Skeletal muscle satellite cell (primary cell): ENCODE results near the gene MAN2A2.
"Not testable (repeated sequence)": the region's sequence is repeated elsewhere in the genome, so short reads cannot be mapped to it uniquely, and the experiment has no call there.

ENCODE experiments used
- H3K27me3 ChIP-seq: 2 replicates; pipeline ENCODE4 v1.7.0; 2013; ENCODE audit warnings: low read length; ENCODE audit not compliant: control insufficient read depth, insufficient read depth
- H3K36me3 ChIP-seq: 2 replicates; pipeline ENCODE4 v1.7.0; 2013; ENCODE audit warnings: mild to moderate bottlenecking, control low read depth, low read length; ENCODE audit not compliant: insufficient read depth
- H3K4me1 ChIP-seq: 2 replicates; pipeline ENCODE4 v1.7.0; 2013; ENCODE audit warnings: low read length; ENCODE audit not compliant: control insufficient read depth, insufficient read depth
- H3K4me2 ChIP-seq: 2 replicates; pipeline ENCODE4 v1.7.0; 2013; ENCODE audit warnings: mild to moderate bottlenecking, low read length
- H3K4me3 ChIP-seq: 2 replicates; pipeline ENCODE4 v1.7.0; 2013; ENCODE audit warnings: low read length
- H3K9ac ChIP-seq: 2 replicates; pipeline ENCODE4 v1.7.0; 2013; ENCODE audit warnings: mild to moderate bottlenecking, low read depth, low read length, moderate library complexity
- H3K9me3 ChIP-seq: replicated peaks from 2 replicates; pipeline ENCODE4 v1.7.0; 2013; ENCODE audit warnings: mild to moderate bottlenecking, control low read depth, low read length

Gene MAN2A2

GRCh38 chr15:90917569-90917968, 14.5 kb downstream of the MAN2A2 start:
- H3K9ac ChIP-seq, result no peak overlapping the region
- no peaks in the 10 kb centered on the region for H3K4me1 ChIP-seq
- no peaks in the 10 kb centered on the region for H3K27me3 ChIP-seq
- no peaks in the 10 kb centered on the region for H3K9me3 ChIP-seq
- no peak overlapping the region for H3K4me3 ChIP-seq
- no peak overlapping the region for H3K4me2 ChIP-seq
- H3K36me3 ChIP-seq, result peaks cover 51% of the 10 kb centered on the region

GRCh38 chr15:90918034-90918788, 15.1 kb downstream of the MAN2A2 start:
- Histone ChIP-seq H3K27me3 (no peaks in the 10 kb centered on the region), H3K4me1 (no peaks in the 10 kb centered on the region), H3K36me3 (peaks cover 46% of the 10 kb centered on the region), H3K4me2 (no peak overlapping the region), H3K9ac (no peak overlapping the region), H3K9me3 (no peaks in the 10 kb centered on the region), H3K4me3 (no peak overlapping the region)

- Histone ChIP-seq H3K36me3 (peaks cover 46% of the 10 kb centered on the region), H3K27me3 (no peaks in the 10 kb centered on the region), H3K9ac (no peak overlapping the region), H3K4me2 (no peak overlapping the region), H3K4me3 (no peak overlapping the region), H3K9me3 (no peaks in the 10 kb centered on the region), H3K4me1 (no peaks in the 10 kb centered on the region)
Observed at GRCh38 chr15:90918835-90919234, 15.7 kb downstream of the MAN2A2 start.

DNA sequence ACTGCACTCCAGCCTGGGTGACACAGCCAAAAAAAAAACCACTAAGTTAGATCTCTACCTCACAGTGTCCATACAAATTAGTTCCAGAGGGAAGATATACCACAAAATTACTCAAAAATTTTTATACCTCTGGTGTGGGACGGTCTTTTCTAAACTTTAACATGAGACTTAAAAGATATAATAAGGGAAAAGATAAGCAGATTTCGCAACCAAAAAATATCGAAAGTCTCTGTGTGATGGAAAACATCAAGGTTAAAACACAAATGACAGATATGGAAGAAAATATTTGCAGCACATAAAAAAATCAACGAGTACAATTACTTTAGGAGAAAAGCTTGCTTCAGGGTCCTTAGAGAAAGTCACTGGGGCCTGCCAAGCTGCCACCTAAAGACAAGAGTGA, 18.8 kb downstream of the MAN2A2 start:
- Histone ChIP-seq H3K4me2 (no peak overlapping the region), H3K9ac (no peak overlapping the region), H3K36me3 (peaks cover 35% of the 10 kb centered on the region), H3K27me3 (no peaks in the 10 kb centered on the region), H3K4me3 (no peak overlapping the region), H3K4me1 (no peaks in the 10 kb centered on the region), H3K9me3 (no peaks in the 10 kb centered on the region)

DNA sequence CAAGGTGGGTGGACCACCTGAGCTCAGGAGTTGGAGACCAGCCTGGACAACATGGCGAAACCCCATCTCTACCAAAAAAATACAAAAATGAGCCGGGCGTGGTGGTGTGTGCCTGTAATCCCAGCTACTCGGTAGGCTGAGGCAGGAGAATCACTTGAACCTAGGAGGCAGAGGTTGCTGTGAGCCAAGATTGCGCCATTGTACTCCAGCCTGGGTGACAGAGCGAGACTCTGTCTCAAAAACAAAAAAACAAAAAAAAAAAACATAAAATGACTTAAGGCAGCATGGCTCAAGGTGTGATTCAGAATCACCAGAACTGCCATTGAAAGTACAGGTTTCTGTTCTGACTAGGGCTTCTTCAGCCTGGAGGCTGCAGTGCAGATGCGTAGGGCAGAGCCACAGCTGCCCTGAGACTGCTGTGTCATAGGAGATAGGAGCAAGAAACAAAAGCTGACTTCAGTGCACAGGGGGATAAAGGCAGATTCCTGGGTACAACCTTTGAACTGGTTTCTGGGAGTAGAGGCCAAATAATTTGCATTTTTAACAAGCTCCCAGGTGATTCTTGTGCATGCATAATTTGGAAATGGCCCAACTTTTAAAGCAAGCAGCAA, 19.7 kb downstream of the MAN2A2 start:
- not testable (repeated sequence) for H3K4me1 ChIP-seq, H3K4me2 ChIP-seq, H3K4me3 ChIP-seq, H3K27me3 ChIP-seq, H3K9ac ChIP-seq, H3K9me3 ChIP-seq
- peaks cover 27% of the 10 kb centered on the region for H3K36me3 ChIP-seq

DNA sequence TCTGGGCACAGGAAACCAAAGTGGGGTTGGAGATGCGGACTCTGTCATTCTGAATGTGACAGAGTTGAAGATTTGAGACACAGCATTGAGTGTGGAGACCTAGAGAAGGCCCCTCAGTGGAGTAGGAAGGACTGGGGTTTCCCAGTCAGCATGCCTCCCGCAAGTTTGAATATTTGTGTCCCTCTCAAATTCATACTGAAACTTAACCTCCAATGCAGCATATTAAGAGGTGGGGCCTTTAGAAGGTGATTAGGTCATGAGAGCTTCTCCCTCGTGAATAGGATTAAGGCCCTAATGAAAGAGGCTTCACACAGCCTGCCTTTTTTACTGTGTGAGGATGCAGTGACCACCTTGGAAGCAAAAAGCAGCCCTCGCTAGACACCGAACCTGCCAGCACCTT, 21.3 kb downstream of the MAN2A2 start:
- Histone ChIP-seq H3K4me3 (no peak overlapping the region), H3K4me2 (no peak overlapping the region)

DNA sequence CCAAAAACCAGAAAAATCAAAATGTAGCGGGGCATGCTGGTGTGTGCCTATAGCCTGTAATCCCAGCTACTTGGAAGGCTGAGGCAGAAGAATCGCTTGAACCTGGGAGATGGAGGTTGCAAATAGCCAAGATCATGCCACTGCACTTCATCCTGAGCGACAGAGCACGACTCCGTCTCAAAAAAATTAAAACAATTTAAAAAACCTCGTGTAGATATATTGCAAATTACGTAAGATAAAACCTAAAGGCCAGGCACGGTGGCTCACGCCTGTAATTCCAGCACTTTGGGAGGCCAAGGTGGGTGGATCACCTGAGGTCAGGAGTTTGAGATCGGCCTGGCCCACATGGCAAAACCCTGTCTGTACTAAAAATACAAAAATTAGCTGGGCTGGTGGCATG, 23.7 kb downstream of the MAN2A2 start:
- H3K9ac ChIP-seq, H3K4me2 ChIP-seq, H3K27me3 ChIP-seq, H3K36me3 ChIP-seq, H3K9me3 ChIP-seq, H3K4me3 ChIP-seq: not testable (repeated sequence)
- peaks cover 20% of the 10 kb centered on the region for H3K4me1 ChIP-seq

More for the DNA sequence above, 21.3 kb downstream of the MAN2A2 start:
- Histone ChIP-seq H3K27me3 (no peaks in the 10 kb centered on the region), H3K4me1 (peaks cover 2% of the 10 kb centered on the region), H3K36me3 (peaks cover 16% of the 10 kb centered on the region), H3K9ac (no peak overlapping the region), H3K9me3 (no peaks in the 10 kb centered on the region)

DNA sequence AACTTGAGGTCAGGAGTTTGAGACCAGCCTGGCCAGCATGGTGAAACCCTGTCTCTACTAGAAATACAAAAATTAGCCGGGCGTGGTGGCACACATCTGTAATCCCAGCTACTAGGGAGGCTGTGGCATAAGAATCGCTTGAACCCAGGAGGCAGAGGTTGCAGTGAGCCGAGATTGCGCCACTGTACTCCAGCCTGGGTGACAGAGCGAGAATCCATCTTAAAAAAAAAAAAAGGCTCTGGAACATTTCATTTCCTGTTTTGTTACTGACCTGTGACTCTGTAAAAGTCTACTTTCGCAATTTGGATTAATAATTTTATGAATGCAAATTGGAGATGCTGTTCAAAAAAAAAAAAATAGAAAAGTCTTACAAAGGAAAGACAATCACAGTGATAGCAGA, 25.0 kb downstream of the MAN2A2 start:
- peaks cover 27% of the 10 kb centered on the region for H3K4me1 ChIP-seq
- H3K4me2 ChIP-seq, H3K4me3 ChIP-seq, H3K27me3 ChIP-seq, H3K36me3 ChIP-seq, H3K9me3 ChIP-seq, H3K9ac ChIP-seq: not testable (repeated sequence)

DNA sequence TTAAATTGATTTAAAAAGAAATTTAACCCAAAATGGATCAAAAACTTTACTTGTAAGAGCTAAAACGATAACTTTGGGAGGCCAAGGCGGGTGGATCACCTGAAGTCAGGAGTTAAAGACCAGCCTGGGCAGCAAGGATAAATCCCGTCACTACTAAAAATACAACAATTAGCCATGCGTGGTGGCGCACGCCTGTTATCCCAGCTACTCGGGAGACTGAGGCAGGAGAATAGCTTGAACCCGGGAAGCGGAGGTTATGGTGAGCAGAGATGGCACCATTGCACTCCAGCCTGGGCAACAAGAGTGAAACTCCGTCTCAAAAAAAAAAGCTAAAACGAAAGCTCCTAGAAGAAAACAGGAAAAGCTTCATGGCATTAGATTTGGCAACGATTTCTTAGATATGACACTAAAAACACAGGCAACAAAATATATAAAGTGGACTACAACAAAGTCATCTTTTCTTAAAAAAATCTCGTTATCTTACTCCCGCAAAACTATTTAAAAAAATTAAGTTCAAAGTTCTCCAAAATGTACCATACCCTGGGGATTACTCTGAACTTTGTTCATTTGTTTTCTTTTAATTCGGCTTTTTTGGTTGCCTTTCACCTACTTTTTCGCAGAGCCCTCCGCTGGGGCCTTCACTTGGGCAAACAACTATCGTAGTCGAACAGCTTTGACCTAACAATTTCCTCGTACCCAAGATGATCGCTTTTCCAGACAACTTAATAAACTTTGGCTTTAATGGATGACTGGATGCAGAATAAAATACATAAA, 26.3 kb downstream of the MAN2A2 start:
- H3K4me1 ChIP-seq, result peaks cover 30% of the 10 kb centered on the region
- H3K9ac ChIP-seq, result peak overlapping the region; percentile 84
- H3K9me3 ChIP-seq, result no peaks in the 10 kb centered on the region
- peak overlapping the region; percentile 79 for H3K4me3 ChIP-seq
- no peaks in the 10 kb centered on the region for H3K36me3 ChIP-seq
- peak overlapping the region; percentile 100 for H3K4me2 ChIP-seq
- H3K27me3 ChIP-seq, result no peaks in the 10 kb centered on the region

DNA sequence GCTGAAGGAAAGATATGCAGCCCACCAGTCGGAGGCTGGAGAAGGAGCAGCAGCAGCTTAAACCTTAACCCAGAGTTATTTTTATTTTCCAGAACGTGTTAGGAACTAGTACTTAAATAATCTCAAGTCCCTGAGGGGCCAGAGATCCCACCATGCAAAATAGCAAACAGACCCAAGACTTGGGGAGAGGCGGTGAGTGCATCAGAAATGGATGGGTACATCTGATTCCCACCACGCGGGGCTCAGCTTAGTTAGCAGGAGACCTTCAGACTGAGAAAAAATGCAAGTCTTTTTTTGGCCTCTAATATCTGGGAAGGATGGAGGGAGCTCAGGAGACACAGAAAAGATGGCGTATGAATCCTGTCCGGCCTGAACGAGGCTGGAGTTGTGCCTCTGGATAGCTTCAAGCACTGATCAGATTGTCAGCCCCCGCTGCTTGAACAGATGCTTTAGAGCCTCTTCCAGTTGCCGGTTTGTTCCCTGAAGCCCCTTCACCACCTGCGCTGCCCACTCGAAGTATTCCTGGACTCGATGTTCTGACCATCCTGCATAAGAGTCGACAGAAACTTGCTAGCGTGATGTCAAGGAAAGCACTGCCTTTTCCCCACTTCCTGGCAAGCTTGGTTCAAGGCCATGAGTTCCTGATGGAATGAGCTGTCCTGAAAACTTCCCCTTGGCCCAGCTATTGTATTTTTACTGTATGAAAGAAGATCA, 27.9 kb downstream of the MAN2A2 start:
- H3K4me2 ChIP-seq, result peak overlapping the region; percentile 100
- H3K9me3 ChIP-seq, result no peaks in the 10 kb centered on the region
- peak overlapping the region; percentile 84 for H3K9ac ChIP-seq
- no peaks in the 10 kb centered on the region for H3K27me3 ChIP-seq
- H3K4me3 ChIP-seq, result peak overlapping the region; percentile 79
- peaks cover 39% of the 10 kb centered on the region for H3K4me1 ChIP-seq
- no peaks in the 10 kb centered on the region for H3K36me3 ChIP-seq

GRCh38 chr15:90931575-90931827, 28.4 kb downstream of the MAN2A2 start:
- Histone ChIP-seq H3K4me3 (peak overlapping the region; percentile 94), H3K27me3 (no peaks in the 10 kb centered on the region), H3K9me3 (no peaks in the 10 kb centered on the region), H3K9ac (peak overlapping the region; percentile 88), H3K4me1 (peaks cover 44% of the 10 kb centered on the region), H3K4me2 (peak overlapping the region; percentile 100), H3K36me3 (no peaks in the 10 kb centered on the region)
